NCI-H526 treated with DMSO at 0.1 percent for 48 hours (cell line): Measurements from ENCODE around the gene VIP.

Experiments
- DNase-seq: peaks from one replicate; lab custom pipeline; 2025; lab: John Stamatoyannopoulos, UW

Gene VIP

GRCh38 chr6:152783217-152783878 lies 32.8 kb downstream of the VIP start:
- DNase-seq: no peak

- no peak for DNase-seq
Observed at GRCh38 chr6:152794696-152795095, 44.1 kb downstream of the VIP start.

GRCh38 chr6:152804150-152804549 lies 53.6 kb downstream of the VIP start:
- DNase-seq: no peak
